ENCODE measurements around the gene RASD1.
"Not testable (repeated sequence)": the region's sequence is repeated elsewhere in the genome, so short reads cannot be mapped to it uniquely, and the experiment has no call there.

RASD1 gene

DNA sequence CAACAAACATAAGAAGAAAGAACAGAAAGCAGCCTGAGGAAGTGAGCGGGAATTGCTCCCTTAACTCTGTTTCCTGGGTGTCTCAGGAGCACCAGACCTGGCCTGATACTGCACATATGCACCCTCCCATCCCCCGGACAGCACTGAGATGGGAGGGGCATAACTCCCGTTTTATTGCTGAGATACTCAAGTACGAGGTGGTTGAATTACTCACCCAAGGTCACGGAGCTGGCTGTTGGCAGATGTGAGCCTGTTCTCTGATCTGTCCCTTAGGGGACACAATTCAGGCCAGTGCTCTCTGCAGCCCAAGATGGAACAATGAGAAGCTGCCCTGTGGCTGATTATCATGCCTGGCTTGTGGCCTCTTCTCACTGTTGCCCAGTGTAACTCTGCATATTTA, 28.5 kb downstream of the RASD1 start:
- DNase-seq: no peak

DNA sequence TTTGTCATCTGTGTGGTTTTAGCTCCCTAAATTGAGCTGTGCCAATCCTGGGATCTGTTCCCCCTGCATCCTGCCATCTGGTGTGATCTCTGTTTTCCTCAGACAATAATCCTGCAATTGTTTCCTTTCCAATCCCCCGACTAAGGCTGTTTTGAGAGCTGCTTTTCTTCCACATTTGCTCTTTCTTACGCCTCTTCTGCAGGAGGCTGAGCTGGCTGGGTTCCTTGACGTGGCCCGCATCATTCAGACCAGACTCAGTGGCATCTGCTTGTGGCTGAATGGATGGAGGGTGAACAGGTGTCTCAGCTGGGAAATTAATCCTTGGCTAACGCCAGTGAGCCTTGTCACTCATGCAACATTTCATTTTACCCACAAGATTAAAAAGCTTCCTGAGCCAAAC, 29.2 kb downstream of the RASD1 start:
- DNase-seq: no peak

DNA sequence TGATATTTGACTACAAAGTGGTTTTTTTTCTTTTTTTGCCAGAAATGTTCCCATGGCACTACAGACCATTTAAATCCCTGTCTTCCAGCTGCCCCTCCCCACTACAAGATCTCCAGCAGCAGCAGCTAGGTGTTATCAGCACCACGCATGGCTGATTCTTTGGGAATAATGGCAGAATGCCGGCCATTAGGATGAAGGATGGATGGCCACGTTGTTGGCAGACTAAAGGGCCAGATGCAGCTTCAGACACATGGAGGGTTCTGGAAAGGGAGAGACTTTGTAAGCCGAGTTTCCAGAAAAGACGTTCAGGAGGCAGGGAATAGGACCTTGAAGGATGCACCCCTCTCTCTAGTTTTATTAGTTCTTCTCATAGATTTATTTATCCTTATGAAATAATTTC, 29.7 kb downstream of the RASD1 start:
- DNase-seq: no peak

DNA sequence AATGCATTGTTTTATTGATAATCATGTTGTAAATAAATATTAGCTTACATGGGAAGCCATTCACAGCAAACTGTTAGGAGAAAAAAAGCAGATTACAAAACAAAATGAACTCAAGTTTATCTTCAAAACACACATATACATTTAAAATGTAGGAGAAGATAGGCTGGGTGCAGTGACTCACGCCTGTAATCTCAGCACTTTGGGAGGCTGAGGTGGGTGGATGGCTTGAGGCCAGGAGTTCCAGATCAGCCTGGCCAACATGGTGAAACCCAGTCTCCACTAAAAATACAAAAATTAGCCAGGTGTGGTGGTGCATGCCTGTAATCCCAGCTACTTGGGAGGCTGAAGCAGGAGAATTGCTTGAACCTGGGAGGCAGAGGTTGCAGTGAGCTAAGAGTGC, 30.3 kb downstream of the RASD1 start:
- not testable (repeated sequence) for DNase-seq

DNA sequence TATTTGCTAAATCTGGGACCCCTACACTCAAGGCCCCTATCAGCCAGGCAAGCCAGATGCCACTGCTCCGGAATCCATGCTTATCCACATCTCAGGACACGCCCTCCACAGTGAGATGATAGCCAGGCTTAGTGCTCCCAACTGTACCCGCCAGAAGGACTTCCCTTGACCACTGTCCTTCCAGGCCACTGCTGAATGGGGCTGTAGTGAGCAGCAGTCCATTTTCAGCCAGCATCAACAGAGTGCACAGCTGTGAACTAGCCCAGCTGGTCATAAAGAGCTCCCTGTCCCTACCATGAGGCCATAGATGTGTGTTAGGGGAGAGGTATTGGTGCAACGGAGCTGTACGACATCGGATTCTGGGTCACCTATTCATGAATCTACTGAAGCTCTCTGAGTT, 32.4 kb downstream of the RASD1 start:
- no peak for DNase-seq

DNA sequence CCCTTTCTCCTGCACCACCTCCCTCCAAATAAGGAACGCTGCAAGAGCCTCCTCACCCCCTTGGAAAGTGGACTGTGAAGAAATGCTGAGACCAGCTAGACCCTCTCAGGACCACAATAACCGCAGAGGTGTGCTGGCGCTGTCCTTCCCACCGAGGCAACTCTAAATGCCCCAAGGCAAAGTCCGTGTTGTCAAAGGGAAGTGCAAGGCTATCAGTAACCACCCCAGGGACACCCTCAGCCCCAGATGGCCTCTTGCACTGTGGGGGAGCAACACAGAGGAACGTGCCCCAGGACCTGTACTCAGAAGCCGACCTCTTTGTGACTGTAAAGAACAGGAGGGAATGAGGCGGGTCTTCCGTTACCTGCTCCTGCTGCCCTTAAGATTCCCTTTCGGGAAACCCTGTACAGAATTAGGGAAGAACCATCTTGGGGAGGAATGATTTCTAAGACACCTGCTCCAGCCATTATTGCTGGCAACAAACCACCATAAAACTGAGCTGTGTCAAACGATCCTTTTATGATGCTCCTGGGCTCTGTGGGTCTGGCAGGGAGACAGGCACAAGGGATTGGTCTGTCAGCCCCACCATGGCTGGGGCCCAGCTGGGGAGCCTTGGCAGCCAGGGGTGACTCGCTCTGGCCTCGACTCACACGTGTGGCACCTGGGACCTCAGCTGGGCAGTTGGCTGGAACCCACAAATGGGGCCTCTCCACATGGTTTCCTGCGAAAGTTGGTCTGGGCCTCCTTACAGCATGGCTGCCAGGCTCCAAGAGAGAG, 34.0 kb downstream of the RASD1 start:
- DNase-seq: no peak

DNA sequence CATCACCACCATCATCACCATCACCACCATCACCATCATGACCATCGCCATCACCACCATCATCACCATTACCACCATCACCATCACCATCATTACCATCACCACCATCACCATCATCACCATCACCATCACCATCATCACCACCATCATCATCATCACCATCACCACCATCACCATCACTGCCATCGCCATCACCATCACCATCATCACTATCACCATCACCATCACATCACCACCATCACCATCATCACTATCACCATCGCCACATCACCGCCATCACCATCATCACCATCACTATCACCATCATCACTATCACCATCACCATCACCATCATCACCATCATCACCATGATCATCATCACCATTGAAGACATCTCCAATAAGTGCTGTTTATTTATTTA, 36.2 kb downstream of the RASD1 start:
- DNase-seq: no peak

DNA sequence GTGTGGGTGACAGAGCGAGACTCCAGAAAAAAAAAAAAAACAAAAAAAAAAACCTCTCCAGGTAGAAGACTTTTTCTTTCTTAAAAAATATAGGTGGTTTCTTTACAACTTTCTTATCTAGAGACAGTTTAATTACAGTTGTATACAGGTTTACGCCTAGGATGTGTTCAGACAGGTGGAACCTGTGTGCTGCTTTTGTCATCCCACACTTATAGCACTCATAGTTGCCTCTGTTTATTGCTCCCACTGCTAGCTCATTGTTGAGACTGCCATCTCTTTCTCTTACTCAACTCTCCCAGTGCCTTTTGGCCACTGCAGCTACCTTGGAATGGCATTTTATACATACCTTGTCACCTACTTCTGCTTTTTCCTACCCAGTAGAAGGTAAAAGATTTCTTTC, 38.5 kb downstream of the RASD1 start:
- DNase-seq: no peak

DNA sequence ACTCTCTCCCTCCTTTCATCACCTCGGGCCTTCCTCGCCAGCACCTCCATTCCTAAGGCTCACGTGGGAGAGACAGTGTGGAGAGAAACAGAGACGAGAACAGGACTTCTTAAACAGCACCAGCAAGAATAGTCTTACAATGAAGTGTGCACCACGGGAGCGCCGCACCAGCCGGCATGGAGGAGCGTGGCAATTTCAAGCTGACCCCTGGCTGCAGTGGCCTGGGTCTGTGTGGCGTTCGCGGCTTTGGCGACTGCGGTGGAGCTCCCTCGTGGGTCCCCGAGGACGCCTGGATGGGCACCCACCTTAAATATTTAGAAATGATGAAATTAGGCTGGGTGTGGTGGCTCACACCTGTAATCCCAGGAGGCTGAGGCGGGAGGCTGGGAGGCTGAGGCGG, 39.9 kb downstream of the RASD1 start:
- DNase-seq: no peak

DNA sequence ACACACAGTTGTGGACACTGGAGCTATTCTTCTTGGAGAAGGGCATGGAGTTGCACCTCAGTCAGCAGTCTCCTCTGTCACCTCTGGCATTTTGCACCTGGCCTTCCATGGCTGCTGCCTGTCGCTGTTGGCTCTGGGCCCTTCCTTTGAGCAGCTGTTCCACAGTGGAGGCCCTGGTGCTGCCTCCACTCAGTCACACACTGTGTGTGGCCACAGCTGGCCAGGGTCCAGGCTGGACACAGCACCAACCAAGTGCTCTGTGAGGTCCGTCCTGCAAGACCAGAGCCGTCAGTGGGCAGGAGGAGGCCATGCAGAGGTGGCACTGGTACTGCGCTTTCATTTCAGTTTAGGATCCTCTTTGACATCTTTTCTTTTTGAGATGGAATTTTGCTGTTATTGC, 41.0 kb downstream of the RASD1 start:
- no peak for DNase-seq

DNA sequence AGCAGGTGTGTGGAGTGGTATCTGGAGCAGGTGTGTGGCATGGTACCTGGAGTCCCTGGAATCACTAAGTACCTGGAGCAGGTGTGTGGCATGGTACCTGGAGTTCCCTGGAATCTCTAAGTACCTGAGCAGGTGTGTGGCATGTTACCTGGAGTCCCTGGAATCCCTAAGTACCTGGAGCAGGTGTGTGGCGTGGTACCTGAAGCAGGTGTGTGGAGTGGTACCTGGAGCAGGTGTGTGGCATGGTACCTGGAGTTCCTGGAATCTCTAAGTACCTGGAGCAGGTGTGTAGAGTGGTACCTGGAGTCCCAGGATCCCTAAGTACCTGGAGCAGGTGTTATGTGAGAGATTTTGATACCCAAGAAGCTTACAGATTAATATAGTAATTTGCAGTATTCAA, 41.5 kb downstream of the RASD1 start:
- DNase-seq: not testable (repeated sequence)

DNA sequence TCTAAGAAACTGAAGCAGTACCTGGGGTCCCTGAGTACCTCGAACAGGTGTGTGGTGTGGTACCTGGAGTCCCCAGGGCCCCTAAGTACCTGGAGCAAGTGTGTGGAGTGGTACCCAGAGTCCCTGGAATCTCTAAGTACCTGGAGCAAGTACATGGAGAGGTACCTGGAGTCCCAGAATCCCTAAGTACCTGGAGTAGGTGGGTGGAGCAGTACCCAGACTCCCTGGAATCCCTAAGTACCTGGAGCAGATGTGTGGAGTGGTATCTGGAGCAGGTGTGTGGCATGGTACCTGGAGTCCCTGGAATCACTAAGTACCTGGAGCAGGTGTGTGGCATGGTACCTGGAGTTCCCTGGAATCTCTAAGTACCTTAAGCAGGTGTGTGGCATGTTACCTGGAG, 41.9 kb downstream of the RASD1 start:
- no peak for DNase-seq

DNA sequence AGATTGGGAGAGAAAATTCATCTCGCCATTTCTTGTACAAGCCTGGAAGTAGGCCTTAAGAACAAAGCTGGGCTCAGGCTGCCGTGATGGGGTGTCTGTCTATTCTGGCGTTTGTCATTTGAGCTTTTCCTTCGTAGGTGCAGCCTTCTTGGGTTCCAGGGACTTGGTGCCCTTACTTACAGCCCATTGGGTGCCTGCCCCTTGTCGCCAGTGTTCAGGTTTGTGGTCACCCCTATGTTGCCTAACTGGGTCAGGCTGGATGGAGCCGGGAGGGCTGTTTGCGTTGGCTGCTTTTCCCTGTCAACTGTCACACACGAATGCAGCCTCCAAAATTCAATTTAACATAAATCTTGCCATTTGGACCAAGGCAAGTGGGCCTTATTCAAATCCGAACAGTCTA, 43.1 kb downstream of the RASD1 start:
- no peak for DNase-seq

DNA sequence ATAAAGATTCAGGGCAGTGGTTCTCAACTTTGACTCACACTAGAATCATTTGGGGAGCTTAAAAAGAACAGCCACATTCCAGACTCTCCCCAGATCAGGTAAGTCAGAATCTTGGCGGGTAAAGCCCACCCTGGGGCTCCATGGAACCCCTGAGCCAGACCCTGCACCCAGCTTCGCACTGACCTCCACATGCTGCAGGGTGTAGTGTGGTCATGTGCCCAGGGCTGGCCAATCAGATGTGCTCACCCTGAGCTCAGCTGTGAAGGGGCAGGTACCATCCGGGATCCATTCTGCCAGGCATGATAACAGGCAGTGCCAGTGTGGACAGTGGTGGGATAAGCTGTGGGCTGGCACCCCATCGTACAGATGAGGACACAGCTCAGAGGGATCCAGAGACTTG, 47.5 kb downstream of the RASD1 start:
- DNase-seq: no peak

DNA sequence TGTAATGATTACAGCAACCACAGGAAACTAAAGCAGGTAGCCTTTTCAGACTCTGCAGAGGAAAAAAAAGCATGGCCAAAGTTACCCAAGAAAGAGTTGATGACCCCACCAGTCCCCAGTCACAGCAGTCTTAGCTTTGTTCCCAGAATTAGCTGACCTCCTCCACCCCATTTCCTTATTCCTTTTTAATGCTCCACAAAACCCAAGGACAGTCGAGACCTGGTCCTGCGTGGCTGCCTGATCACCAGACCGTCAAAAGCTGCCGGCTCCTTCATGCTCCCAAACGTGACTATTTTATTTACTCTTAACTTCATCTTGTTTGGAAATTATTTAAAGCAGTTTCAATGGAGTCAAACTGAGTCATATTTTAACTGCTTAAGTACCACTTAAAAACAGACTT, 48.1 kb downstream of the RASD1 start:
- no peak for DNase-seq

DNA sequence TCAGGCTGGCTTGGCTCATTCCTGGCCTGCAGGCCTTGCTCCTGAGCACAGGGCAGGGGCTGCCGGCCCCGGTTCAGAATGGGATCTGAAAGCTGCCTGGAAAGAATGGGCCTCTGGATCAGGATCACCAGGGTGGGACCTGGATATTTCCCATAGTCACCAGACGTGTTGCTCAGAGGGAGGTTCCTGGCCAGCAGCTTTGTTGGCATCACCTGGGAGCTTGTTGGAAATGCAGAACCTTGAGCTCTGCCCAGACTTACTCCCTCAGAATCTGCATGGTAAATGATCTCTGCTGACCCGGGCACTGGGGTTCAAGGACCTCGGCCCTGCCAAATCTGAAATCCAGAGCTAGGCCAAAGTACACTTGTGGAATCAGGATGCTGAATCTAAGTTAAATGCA, 48.9 kb downstream of the RASD1 start:
- no peak for DNase-seq

DNA sequence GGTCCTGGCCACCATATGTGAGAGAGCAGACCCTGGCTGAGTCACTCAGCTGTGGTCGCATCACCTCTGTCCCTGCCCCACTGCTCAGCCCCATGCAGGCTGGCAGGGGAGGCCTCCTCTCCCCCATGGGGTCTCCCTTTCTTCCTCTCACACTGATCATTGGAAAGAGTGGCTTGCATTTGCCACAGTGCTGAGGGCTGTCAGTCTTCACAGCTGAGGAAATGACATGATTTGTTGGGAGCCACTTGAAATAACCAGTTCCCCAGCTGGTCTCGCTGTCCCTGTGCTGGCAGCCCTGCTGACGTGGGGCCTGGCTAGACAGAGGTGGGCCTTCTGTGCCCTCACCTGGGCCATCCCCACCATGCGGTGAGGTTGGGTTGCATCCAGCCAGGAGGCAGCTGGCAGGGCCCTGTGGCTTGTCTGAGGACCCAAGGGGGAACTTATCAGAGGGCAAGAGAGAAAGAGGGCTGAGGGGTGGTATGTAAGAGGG, 49.5 kb downstream of the RASD1 start:
- DNase-seq: no peak

DNA sequence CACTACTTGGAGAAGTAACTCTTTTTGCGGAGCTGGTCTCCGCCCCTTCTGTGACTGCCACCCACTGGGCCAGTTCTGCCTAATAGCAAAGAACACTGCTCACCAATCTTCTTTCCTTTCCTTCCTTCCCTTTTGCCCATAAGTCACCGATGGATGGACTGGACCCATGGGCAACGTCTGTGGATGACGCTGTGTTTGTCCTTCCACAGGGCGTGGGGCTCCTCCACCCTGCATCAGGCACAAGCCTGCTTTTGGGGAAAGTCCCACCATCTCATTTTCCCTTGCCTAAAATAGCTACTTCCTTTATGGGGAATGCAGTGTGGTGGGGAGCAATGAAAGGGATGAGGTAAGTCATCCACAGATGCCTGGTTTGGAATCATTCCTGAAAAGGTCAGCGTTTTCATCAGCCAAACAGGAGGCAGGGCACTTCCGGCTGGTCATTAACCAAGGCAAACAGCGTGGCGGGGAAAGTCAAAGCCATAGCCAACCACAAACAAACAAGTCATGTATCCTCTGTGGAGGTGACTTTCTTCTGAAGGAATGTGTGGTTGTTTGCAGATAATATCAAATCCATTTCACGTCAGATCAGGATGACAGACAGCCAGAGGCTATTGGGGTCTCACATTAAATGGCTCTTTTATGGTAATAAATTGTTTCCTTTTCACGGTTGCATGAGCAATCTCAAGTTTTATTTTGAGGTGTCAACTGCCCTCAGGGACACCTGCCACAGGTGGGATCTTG, 50.1 kb downstream of the RASD1 start:
- no peak for DNase-seq

DNA sequence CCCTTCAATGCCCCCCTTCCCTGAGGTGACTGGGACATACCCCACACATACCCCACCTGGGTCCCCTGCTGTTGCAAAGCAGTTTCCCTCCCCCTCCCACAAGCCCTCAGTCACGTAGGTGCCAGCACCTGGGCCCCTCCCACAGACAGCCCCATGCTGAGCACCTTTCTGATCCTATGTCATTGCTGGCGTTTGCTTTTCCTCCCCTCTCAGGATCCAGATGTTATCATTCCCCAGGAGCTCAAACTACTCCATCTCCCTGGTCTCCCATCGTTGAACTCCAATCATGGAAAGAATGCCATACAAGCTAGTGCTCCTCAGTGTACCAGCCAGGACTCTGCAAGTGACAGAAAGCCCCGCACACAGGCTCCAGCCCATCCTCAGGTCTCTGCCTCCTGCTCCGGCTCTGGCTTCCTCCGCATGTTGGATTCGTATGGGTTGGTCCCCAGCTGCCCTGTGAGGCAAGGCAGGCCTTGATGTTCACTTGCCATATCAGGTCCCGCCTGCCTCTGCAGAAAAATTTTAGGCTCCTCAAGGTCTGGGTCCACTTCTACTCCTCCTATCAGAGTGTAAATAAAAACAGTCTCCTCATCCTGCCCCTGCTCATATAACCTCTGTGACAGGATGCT, 50.8 kb downstream of the RASD1 start:
- DNase-seq: no peak
